Measurements from ENCODE around the gene COLQ.

DNA sequence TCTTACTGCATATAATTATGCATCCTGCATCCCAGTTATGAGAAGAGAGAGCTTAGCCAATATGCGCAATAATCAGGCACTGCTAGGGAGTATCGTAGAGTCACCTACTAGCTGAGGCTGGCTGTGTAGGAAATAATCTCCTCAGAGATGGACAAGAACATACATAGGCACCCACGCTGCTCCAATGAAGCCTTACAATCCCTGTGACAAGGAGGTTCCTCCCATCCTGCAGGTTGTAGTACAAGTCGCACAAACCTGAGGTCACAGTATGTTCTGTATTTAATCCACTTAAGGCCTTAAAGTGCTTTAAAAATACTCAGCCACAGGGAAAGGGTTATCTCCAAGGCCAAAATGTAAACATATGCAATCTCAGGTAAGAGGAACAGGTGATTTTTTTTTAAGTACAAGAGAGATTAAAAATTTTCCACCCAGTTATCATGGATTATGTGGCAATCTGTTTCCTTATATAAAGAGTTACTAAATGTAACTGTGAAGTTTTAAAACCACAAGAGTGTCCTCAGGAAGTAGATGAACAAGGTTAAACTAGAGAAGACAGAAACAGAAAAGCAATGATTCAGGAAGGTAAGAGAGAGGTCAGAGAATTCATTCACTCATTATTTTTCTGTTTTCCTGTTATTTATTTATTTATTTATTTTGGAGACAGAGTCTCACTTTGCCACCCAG, 7.5 kb upstream of the COLQ start:
- TF ChIP-seq, protein P1, sequence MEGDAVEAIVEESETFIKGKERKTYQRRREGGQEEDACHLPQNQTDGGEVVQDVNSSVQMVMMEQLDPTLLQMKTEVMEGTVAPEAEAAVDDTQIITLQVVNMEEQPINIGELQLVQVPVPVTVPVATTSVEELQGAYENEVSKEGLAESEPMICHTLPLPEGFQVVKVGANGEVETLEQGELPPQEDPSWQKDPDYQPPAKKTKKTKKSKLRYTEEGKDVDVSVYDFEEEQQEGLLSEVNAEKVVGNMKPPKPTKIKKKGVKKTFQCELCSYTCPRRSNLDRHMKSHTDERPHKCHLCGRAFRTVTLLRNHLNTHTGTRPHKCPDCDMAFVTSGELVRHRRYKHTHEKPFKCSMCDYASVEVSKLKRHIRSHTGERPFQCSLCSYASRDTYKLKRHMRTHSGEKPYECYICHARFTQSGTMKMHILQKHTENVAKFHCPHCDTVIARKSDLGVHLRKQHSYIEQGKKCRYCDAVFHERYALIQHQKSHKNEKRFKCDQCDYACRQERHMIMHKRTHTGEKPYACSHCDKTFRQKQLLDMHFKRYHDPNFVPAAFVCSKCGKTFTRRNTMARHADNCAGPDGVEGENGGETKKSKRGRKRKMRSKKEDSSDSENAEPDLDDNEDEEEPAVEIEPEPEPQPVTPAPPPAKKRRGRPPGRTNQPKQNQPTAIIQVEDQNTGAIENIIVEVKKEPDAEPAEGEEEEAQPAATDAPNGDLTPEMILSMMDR (IDR thresholded peaks at IDR 0.05 in 8 of 11, conservative IDR thresholded peaks at IDR 0.05 in 3 of 11): no peak
- no peak for TF ChIP-seq POLR2AphosphoS5 (IDR thresholded peaks at IDR 0.05)

All from spleen (tissue), 7 donors.